Activated CD4-positive, alpha-beta T cell treated with anti-CD3 and anti-CD28 coated beads for 24 hours (primary cell): ENCODE results near the gene NKX2-1.

ENCODE experiments used
- DNase-seq, 2 donors: peaks; one replicate each; pipeline ENCODE4 v3.0.0-alpha.2; 2020; ENCODE audit warnings: low read depth in 2 of 2

The NKX2-1 gene

GRCh38 chr14:36517242-36518030 is 2.6 kb downstream of the NKX2-1 start:
- no peak for DNase-seq

GRCh38 chr14:36516719-36517241 is 3.3 kb downstream of the NKX2-1 start:
- DNase-seq: no peak

DNA sequence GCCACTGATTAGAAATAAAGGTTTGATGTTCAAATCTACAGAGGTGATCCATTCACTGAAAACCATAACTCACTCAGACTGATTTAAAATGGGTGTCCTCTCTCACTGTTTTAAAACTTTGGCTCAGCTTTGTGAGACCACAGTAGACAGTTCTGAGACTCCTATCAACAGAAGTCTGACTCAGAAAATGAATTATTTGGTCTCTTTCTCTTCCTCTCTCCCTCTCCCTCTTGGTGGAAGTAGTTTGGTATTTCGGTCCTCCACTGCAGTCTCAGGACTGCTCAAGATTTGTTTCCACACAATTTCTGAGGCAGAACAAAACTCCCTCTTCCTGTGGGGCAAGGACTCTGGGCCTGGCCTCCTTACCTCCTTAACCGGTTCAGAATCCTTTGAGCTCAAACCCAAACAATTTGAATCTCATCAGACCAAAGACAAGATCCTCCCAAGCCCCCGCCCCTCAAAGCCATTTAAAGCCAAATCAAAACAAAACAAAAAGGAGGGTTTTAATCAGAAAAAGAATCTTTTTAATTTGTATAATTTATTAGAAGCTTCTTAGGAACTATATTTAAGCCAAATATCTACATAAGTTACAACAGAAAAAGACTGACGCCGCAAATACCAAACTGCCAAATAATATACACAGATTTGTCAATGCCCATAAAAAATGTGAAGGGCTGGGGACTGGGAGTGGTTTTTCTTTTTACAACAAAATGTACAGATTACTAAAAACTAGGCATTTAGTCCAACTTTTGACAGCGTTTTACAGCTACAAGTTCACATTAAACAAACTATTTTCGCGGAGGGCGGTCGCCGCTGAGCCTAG is 3.9 kb downstream of the NKX2-1 start:
- no peak for DNase-seq

DNA sequence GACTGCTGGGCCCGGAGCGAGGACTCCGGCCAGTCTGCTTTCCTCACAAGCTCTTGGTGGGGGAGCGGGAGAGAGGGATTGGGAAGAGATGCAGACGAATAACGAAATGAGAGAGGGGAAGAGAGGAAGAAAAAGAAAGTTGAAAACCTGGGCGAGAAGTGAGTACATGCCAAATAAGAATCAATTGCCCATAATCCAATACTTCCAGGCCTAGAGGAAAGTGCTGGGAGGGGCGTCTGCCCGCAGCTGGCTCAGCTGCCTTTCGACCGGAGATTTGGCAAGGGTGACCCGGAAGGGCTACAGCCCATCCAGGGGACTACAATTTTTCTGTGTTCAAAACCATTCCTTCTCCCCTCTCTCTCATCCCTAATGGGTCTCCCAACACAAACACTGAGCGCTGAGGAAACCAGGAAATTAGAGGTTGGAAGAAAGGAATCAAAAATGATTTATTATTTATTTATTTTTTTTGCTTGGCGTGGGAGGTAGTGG is 4.9 kb downstream of the NKX2-1 start:
- no peak for DNase-seq

DNA sequence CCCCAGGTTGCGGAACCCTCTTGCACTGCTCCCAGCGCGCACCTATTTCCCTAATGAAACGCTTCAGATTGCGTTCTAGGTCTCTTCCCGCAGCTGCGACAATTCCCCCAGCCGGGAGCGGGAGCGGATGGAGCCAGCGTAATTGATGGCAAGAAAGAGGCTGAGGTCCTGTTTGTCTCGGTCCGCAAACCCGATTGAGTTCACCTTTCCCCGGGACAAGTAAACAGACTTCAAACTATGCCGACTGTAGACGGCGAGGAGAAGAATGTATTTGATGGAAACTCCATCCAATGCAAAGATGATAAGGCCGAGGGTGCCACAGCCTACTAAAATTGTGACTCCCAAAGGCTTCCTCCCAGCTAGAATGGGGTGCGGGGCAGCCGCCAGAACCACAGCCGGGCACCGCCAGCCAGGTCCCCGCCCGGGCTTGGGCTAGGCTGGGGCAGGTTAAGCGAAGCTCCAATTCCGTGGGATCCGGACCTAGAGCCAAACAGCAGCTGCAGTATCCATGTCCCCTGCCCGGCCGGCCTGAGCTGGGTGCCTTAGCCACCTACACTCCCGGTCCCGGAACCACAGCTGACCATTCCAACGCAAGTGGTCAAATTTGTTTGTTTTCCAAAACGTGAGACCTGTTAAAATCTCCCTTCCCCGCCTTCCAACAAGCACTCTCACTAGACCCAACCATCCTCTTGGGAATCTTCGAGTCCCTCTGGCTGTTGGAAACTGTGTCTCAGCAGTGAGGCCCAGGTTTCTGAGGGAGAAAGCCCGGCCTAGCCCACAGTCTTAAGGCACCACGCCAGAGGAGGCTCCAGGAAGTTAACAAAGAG is 5.5 kb downstream of the NKX2-1 start:
- no peak for DNase-seq

GRCh38 chr14:36513451-36514277 is 6.4 kb downstream of the NKX2-1 start:
- no peak for DNase-seq

DNA sequence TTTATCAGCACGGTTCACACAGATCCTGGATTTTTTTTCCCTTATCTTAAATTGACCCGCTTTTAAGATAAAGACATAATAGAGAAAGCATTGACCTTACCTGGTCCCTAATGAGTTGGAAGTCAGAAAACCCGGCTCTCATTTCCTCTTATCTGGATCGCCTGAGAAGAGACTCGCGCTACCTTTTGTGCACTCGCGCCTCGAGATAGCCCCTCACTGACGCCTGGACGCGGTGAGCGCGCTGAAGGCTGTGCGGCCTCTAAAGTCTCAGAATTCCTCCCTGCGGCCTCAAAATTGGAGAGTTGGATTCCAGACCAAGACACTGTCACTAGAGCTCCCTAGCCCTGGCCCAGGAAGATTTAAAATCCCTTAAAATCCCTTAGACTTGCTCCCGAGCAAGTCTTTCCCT is 7.0 kb downstream of the NKX2-1 start:
- DNase-seq: no peak

DNA sequence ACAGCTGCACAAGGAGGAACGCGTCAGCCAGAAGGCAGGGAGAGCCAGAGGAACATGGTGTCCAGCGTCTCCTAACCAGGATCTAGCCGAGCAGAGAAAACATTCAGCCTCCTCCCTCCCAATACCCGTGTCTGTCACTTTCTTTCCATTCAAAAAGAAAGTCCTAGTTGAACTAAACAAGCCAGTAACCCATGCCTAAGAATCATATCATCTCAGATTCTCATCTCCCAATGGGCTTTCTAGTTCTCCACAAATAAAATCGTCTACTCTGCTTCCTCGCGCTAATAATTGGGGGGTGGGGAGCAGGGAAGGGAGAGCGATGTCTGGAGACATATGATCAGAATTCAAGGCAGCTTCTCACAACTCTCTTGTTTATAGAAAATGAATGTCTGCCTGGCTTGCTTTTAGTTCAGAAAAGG is 7.4 kb downstream of the NKX2-1 start:
- DNase-seq: no peak

DNA sequence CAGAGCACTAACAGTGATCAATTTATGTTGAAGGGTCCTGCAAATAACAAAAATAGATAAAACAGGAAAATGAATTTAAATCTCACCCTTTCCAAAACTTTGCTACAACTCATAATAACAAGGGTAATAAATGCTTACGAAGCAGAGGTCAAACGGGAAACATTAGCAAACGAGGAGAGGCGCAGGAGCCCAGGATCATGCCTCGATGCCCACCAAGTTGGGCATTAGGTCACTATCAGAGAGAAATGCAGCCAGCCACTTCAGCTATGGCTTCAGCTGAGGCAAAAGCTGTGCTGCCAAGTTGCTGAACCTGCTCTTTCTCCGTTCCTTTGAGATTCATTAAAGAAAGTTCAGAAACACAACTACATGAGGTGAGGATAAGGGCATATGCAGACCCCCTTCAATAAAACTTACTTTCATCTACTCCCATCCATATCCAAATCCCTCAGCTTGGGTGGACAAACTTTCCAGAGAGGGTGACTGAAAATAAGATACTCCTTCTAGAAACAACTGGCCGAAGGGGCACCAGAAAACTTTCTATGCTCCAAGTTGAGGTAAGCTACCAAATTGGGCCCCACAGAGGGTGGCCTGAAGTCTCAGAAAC is 7.9 kb downstream of the NKX2-1 start:
- no peak for DNase-seq

DNA sequence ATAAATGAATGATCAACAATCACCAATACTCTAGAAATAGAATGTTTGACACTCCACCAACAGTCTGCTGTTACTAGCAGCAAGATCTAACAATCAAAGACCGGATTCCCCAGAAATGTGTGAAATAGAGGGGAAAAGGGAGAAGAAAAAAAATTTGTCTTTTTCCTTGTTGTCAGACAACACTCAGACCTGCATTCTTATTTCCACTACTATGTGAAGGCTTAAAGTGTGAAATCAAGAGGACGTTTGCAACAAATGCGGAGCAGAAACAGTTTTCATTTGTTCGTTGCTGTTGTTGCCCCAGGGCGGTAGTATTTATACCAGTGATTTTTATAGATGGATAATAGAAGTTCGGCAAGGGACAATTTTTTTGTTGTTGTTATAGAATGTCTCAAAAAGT is 9.2 kb downstream of the NKX2-1 start:
- no peak for DNase-seq

GRCh38 chr14:36510078-36510799 is 9.8 kb downstream of the NKX2-1 start:
- no peak for DNase-seq

DNA sequence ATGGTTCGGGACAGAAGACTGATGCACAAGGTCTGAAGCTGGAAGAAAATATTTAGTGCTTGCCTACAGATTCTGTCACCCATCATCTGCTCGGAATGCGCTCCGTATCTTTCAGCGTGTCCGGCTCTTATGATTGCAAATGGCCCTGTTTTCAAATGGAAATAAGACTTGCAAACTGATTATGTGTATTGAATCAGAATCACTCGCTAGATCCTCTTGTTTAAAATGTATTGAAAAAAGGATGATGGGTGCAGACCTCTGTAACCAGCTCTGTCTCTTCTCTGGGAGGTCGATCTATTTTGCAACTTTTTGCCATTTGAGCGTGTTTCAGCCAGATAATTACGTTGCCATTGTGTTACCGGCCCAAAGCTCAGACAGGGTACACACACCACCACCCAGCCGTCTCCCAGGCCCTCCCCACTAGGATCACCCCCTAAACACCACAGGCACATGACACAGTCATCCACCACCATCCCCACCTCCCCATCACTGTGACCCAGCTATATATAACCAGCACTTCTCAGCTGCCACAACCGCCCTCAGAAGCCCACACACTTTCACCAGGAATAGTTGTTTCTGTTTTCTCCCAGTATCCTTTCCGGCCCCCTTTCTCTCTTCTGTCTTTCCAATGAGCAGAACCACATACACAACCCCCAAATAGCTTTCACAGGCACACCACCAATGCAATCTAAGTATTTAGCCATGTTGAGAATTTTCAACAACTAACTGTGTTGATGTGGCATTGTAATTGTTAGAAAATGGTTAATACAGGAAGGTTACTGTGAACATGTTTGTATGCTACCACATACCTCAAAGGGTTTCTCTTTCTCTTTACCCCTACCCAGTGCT is 10.7 kb downstream of the NKX2-1 start:
- DNase-seq: no peak

DNA sequence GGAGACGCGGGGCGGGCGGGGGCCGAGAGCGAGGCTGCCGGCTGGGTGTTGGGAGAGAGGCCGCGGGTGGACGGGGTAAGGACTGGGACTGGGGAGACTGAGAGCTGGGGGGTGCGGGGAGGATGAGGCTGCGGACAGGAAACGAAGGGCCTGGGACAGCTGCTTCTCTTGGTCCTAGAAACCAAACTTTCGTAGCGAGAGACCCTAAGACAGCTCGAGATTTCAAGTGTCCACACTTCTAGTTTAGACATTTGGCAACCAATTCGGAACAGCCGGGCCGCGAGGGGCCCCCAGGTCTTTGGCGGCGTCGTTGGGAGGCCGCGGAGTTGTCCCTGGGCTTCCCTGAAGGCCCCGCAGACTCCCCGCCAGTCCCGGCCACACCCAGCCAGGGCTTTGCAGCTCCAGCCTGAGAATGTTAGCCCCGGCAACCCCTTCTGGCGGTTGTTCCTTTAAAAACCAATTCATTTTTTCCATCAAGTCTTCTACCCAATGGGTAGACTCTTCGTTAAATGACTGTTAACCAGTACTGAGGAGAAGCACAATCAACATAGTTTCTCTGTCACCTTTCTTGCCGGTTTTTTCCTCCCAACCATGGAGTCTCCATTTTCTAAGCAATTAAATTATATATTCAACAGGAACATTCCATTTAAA is 11.5 kb downstream of the NKX2-1 start:
- no peak for DNase-seq

DNA sequence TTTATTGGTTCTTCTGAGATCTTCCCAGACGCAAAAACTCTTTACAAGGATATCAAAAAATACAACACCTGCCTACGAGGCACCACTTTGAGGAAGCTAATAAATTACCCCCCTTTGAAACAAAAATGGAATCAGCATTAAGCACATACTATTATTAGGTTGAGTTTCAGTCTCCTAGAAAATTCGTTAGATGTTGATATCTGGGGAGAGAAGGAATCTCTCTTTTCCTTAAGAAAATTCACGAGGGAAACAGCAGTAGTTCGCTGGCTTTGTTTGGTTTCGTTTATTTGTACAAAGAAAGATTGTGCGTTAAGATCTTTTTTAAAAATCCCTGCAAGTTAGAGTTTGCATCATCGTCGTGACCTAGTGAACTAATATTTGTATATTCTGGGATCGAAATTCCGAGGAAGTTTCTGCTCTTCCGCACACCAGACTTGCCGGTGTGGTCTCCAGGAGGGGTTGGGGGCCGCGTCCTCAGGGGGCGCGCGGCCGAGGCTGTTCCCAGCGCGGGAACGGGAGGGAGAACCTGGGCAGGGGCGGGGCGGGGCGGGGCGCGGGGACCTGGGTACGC is 12.1 kb downstream of the NKX2-1 start:
- DNase-seq: no peak

DNA sequence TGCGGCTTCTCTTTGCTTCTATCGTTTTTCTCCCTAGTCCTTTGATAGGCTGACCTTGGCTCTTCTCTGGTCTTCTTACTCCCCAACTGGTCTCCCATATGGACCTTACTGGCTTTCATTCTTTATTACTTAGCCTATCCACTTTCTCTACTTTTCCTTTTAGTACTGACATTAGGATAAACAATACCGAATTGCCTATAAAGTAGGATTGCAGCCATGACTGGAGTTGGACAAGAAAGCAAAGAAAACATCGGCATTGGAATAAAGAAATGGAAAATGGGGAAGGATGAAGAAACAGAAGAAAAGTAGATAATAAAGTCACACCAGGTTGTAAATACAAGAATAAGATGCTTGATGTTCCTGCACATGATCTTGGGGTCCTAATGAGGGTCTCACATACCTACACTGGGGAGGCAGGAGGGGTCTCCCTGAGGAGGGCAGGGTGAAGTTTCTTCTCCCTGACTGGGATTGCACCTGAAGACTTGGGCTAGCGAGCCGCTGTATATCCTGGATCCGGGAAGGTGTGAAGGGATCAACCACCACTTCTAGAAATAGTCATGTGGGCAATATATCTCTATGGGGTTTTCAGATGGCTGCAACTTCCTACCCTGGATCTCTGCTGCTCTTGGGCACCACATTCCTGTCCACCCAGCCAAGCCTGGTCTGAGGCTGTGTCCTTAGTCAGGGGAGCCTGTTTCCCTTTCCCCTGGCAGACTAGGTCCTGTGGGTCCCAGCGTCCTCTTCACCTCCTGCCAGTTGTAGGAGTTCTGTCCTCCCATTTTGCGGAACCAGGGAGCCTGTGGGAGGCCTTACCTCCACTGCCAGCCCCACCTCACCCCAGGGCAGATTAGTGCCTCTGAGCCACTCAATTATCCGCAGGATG is 13.1 kb downstream of the NKX2-1 start:
- DNase-seq: no peak

DNA sequence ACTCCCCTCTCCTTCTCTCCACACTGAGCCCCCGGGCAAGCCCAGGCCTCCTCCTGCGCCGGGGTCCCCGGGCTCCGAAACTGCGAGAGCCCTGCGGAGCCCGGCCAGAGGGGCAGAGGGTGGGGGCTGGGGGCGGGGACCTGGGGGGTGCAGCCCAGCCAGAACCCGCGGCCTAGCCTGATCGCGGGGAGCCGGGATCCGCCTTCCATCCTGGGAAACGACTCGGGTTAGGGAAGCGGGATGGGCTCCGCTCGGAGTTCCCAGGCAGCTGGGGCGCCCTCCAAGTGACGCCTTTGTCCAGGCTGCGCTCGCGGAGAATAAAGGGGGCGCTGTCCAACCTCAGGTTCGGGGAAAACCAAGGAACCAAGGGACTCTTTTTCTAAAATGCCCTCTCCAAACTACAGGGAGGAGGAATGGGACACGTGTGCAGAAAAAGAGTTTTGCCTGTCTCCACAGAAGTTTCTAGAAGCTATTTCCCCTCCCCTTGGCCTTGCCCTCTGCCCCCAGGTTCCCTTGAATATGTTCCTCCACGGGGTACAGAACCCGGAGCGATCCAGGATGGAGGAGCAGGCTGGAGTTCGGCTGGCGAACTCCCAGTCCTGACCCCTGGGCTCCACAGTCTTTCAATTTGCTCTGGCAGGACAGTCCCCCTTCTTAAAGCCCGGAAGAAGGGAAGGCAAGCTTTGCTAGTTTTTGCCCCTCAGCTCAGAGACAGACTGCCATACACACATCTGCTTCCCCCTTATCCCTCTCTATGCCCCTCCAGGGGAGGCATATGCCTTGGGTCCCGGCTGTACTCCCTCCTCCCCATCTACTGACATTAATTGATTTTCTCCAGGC is 13.9 kb downstream of the NKX2-1 start:
- DNase-seq: no peak
